CD4-positive, alpha-beta T cell treated with Interleukin-15 for 4 hours (primary cell): ENCODE data around the gene NEGR1.

ENCODE experiments used
- DNase-seq: peaks from one replicate; pipeline ENCODE4 v3.0.0-alpha.2; 2020; ENCODE audit warnings: low spot score

NEGR1 gene

GRCh38 chr1:71350805-71351204 is 931.5 kb downstream of the NEGR1 start:
- no peak for DNase-seq

GRCh38 chr1:71350330-71350729 is 932.0 kb downstream of the NEGR1 start:
- DNase-seq = no peak
